Lower leg skin (tissue), 3 donors: ENCODE measurements around the gene PLA2G3.

Experiments
- CTCF ChIP-seq, 3 donors: fragments of 450-650 bp; IDR thresholded peaks; one replicate each; pipeline ENCODE4 v1.5.1; 2016; ENCODE audit warnings: antibody characterized with exemption in 3 of 3, mild to moderate bottlenecking in 3 of 3, moderate library complexity in 2 of 3
- POLR2A ChIP-seq, 2 donors: fragments of 450-650 bp; IDR thresholded peaks; one replicate each; pipeline ENCODE4 v1.6.1; 2016 to 2017; ENCODE audit warnings: antibody characterized with exemption in 2 of 2, mild to moderate bottlenecking in 1 of 2, moderate library complexity in 1 of 2

- TF ChIP-seq CTCF (IDR thresholded peaks at IDR 0.05) (no peak), POLR2A (IDR thresholded peaks at IDR 0.05) (no peak)
Measured at GRCh38 chr22:31122196-31122531, 18.1 kb downstream of the PLA2G3 start.
